Measurements from ENCODE around the gene MAP3K7.

The MAP3K7 gene

GRCh38 chr6:90514496-90514895, 72.4 kb downstream of the MAP3K7 start:
- no peak for TF ChIP-seq CTCF (IDR thresholded peaks at IDR 0.05; ENCODE audit: insufficient read depth, low read depth, low read length, missing control alignments)
- no peak for DNase-seq (ENCODE audit: low read depth)
- no peak overlapping the region for H3K4me3 ChIP-seq (ENCODE audit: low read depth, low read length)

DNA sequence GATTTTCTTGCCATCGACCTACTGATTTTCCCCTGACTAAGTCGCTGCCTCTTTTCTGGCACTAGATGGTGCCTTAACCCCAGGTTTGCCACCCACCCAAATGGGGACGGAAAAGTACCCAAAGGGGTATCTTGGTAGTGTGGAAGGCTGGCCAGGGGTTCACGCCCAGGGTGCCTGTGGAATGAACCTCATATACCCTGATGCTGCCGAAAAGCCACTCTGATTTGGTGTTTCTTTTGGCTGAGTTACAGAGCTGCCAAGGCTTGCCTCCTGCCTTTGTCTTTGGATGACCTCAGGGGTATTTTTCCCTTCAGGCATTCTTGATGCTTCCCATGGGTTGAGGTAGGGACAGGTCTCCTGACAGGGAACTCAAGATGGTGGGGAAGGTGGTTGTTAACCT, 78.1 kb downstream of the MAP3K7 start:
- no peak overlapping the region for H3K4me3 ChIP-seq (ENCODE audit: low read depth, low read length)
- TF ChIP-seq CTCF (IDR thresholded peaks at IDR 0.05; ENCODE audit: insufficient read depth, low read depth, low read length, missing control alignments), result no peak
- DNase-seq (ENCODE audit: low read depth), result no peak

GRCh38 chr6:90502866-90503407, 83.9 kb downstream of the MAP3K7 start:
- TF ChIP-seq CTCF (IDR thresholded peaks at IDR 0.05; ENCODE audit: insufficient read depth, low read depth, low read length, missing control alignments), result no peak
- H3K4me3 ChIP-seq (ENCODE audit: low read depth, low read length), result no peak overlapping the region
- DNase-seq (ENCODE audit: low read depth), result peak; percentile 3

GRCh38 chr6:90502381-90502780, 84.5 kb downstream of the MAP3K7 start:
- no peak overlapping the region for H3K4me3 ChIP-seq (ENCODE audit: low read depth, low read length)
- no peak for DNase-seq (ENCODE audit: low read depth)
- TF ChIP-seq CTCF (IDR thresholded peaks at IDR 0.05; ENCODE audit: insufficient read depth, low read depth, low read length, missing control alignments), result no peak

GRCh38 chr6:90500458-90500857, 86.4 kb downstream of the MAP3K7 start:
- no peak overlapping the region for H3K4me3 ChIP-seq (ENCODE audit: low read depth, low read length)
- no peak for DNase-seq (ENCODE audit: low read depth)
- TF ChIP-seq CTCF (IDR thresholded peaks at IDR 0.05; ENCODE audit: insufficient read depth, low read depth, low read length, missing control alignments), result no peak

DNA sequence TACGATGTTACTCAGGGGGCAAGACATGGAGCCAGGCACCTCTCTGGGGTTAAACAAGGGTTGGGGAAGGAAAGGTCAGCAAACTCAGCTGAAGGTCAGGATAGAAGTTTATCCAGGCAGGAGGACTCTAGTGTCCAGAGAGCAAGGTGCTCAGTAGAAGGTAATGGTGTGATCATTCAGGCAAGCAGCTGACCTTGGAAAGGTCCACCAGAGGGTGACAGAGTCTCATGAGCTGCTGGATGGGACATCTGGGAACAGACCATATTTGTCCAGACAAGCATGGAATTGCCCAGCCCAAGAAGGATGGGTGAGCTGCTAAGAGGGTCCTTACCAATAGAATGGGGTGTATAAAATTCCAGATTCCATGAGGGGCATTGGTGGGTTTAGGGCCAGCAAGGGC, 89.5 kb downstream of the MAP3K7 start:
- H3K4me3 ChIP-seq (ENCODE audit: low read depth, low read length), result no peak overlapping the region
- no peak for DNase-seq (ENCODE audit: low read depth)
- TF ChIP-seq CTCF (IDR thresholded peaks at IDR 0.05; ENCODE audit: insufficient read depth, low read depth, low read length, missing control alignments), result no peak

DNA sequence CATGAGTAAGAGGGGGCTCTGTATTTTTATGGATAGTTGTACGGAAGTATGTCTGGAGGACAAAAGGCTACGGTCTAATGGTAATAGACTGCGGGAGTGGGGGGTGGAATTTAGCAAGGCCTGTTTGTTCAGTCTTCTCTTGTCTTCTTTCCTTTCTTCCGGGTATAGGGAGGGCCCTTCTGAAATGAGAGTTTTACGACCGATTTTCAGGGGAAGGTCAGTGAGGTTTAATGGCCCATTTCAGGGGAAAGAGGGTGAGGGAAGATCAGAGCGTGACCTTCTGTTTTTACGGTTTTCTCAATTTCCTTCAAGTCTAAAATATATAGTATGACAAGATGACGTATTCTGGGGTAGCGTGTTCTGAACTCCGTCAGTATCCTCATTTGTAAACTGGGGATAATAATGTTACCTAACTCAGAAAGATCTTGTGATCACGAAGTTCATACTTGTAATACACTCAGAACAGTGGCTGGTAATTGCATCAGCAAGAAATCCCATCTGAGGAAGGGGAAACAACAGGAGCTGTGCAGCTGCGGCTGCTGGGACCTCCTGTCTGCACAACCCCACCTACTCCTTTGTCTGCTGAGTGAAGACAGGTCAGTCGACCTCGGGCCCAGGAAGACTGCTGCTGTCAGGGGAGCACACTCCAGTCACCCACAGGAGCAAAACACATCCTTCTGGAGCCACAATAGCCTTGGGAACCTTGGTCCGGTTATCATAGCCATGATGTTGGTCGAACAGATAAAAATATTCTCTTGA, 90.4 kb downstream of the MAP3K7 start:
- no peak overlapping the region for H3K4me3 ChIP-seq (ENCODE audit: low read depth, low read length)
- TF ChIP-seq CTCF (IDR thresholded peaks at IDR 0.05; ENCODE audit: insufficient read depth, low read depth, low read length, missing control alignments), result no peak
- DNase-seq (ENCODE audit: low read depth), result no peak

Measured in GM12865 (cell line).